GM18873 (cell line): Measurements from ENCODE around the gene SGCA.
A peak's percentile ranks its signal among the peaks of the same experiment; 100 is the strongest.

Source experiments
- ATAC-seq: cut with Tn5 transposase; IDR thresholded peaks from one replicate; pipeline ENCODE4 v1.9.1; 2021; ENCODE audit warnings: mild to moderate bottlenecking, moderate library complexity, moderate number of reproducible peaks; ENCODE audit not compliant: unreplicated experiment, low FRiP score

SGCA gene

DNA sequence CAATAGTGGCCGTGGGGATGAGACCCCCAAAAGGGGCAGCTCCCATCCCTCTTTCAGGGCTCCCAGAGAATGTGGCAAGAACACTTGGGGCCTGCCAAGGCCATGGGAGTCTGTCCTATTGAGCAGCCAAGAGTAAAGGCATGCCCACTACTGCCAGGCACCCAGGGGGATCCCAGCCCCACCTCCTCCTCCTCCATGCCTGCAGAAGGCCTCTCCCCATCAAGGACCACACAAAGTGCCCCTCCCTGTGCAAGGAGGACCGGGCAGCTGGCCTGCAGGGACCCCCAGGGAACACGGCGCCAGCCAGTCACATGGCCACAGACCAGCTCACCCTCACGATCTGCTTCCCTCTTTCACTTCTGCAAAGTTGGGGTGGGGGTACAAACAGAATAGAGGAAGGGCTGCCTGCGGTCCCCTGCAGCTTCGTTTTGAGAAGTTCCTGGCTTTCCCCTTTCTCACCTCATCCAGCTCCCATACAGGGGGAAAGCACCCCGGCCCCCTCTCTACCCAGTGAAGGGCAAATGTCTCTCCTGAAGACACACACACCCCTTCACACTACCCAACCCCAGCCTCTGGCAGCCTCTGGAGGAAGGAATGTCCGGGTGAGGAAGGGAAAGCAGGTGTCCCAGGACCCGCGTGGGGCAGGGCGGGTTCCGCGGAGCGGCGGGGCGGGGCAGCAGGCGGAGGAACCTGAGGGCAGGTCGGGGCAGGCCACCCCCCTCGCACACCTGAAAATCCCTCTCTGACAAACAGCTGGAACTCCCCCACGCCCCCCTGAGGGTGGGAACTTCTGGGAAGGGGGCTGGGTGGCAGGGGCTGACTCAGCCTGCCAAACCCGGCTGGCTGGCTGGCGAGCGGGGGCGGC, 17.3 kb upstream of the SGCA start:
- no peak for ATAC-seq

DNA sequence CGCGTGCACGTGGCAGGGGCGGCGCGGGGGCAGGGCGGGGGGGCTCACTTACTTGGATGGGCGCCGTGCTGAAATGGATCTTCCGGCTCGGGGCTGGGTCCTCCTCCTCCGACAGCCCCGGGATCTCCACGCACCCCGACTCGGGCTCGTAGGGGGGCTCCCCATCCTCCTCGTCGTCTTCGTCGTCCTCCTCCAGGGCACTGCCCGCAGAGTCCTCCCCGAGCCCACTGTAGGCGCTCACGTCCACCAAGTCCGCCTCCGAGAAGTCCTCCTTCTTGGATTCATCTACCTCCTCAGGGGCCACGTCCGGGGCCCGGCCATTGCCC, 16.8 kb upstream of the SGCA start:
- no peak for ATAC-seq

DNA sequence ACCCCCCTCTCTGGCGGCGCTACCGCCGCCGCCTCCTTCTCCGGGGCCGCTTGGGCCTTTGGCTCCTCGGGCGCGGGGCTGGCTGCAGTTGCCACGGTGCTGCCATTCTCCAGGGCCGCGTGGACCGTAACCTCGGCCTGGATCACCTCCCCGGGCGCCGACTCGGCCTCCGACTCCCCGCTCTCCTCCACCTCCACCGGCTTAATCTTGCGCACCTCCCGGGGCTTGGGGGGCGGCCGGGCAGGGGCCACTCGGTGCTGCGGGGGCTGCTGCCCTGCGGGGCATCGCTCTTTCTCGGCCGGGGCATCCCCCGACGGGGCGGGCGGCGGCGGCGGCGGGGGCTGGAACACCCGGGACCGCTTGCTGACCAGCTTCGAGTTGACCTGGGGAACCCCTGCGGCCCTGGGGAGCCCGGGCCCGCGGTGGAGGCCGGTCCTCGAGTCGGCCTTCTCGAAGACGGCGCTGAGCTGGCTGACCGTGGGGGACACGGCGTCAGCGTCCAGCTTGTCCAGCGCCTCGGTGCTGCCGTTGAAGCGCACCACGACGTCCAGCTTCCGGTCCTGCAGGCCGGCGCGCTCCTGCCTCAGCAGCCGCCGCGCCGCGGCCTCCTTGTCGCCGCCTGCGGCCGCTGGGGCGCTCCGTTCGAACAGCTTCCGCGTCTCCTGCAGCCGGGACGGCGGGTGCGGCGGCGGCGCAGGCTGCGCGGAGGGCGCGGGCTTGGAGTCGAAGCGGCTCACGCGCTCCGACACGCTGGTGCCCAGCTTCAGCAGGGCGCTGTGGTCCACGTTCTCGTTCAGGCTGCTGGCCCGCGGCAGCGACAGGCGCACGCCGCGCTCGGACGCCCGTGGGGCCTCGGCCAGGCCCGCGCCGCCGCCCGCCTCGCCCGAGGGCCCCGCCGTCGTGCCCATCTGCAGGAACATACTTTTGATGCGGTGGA, 16.1 kb upstream of the SGCA start:
- ATAC-seq: no peak

DNA sequence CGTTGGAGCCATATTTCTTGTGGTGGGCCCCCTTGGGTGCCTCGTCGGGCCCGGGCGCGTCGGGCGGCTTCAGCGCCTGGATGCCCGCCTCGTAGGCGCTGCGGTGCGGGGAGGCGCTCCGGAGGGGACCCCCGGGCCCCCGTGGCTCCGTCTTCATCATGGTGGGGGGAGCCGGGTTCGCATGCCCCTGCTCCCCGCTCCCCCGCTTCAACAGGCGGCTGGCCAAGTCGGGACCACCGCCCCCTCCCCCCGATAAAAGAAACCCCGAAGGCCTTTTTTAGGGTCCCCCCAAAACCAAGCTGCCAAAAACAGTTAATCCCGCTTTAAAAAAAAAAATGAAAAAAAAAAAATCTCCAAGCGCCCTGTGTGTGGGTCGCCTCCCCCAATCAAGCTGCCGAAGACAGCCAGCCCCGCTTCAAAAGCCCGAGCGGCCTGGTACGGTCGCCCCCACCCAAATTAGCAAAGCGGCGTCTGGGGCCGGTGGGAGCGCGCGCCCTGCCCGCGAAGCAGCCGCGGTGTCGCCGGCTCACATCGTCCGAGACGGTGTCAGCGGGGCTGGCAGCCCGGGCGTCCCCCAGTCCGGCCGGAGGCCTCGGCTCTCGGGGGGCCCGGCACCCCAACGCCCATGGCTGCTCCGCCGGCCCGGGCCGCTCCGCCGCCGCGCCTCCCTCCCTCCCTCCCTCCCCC, 15.3 kb upstream of the SGCA start, which contains the start of gene PPP1R9B:
PPP1R9B (minus strand) TSS at position 324 of the 687 bp plus-strand sequence; CDS start at position 160, 164 bp downstream.
- no peak for ATAC-seq

DNA sequence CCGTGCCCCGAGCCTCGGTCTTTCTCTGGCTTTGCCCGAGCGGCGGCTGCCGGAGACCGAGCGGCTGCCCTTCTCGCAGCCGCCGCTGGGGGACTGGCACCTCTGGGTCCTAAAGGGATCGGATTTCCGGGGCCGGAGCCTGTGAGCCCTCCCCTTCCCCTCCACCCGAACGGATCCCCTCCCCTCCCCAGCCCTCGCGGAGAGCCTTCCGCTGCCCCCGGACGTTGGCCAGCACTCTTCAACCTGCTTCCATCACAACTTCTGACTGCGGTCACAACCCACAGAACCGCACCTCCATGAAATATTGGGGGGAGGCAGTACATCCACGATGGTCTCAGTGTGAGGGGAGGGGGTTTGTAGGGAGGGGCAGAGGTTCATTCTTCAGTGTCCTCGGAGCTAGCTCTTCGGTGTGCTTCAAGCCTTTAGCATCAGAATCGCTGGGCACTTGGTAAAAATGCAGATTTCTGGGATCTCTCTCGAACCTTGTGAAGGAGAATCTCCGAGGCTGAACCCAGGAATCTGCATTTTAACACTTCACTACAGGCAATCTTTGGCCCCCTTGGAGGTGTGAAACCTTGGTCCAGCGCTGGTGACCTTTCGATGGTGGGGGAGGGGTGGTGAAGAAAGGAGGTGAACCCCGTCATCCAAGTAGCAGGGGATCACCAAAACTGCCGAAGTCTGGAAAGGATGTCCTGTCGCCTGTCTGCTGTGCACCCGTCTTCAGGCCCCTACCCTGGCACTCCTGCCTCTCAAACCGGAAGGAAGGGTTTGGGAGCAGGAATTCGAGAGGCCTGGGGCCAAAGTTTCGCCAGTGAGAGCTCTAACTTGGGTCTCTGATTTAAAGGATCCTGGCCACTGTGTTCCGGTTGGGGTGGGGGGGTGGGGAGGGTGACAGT, 14.5 kb upstream of the SGCA start:
- ATAC-seq: peak; percentile 31

DNA sequence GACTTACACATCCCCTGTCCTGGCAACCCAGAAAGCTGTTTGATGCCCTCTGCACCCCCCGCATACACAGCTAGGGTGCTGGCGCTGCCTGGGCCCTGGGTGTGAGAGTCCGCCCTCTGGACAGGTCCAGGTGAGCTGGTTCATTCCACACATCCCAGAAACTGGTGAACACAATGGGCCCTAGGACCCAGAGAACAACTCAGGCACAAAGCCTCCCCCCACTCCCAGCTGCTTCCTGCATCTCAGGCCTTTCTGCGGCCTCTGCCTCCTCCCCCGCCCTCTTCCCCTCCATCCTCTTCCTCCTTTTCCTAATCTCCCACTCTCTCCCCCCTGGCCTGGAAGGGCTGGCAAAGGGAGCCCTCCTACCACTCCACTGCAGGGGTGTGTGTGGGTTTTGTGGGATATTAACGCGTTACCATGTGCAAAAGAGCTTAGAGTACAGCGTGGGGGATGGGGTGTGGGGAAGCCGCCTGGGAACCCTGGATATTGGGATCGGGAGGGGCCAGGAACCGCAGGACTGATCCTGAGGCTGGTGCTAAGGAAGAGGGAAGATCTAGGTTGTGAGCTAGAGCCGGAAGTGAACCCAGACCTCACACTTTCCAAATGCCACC, 13.8 kb upstream of the SGCA start:
- no peak for ATAC-seq

DNA sequence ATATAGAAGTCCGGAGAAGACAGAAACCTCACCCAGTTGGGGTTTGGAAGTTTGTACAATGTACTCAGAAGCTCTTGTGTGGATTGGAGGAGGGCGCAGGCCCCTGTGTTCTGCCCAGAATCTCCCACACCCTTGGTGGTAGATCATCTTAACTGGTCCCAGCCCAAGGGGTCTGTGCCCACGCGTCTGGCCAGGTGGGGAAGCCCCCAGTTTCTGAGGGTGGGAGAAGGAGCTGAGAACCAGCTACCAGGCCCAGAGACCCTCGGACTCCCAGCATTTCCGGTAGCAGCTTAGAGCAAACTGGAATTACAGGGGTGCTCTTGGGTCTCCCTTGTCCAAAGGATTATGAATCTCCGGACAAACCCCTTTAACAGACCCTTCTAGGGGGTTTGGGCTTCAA, 13.1 kb upstream of the SGCA start:
- ATAC-seq: no peak

DNA sequence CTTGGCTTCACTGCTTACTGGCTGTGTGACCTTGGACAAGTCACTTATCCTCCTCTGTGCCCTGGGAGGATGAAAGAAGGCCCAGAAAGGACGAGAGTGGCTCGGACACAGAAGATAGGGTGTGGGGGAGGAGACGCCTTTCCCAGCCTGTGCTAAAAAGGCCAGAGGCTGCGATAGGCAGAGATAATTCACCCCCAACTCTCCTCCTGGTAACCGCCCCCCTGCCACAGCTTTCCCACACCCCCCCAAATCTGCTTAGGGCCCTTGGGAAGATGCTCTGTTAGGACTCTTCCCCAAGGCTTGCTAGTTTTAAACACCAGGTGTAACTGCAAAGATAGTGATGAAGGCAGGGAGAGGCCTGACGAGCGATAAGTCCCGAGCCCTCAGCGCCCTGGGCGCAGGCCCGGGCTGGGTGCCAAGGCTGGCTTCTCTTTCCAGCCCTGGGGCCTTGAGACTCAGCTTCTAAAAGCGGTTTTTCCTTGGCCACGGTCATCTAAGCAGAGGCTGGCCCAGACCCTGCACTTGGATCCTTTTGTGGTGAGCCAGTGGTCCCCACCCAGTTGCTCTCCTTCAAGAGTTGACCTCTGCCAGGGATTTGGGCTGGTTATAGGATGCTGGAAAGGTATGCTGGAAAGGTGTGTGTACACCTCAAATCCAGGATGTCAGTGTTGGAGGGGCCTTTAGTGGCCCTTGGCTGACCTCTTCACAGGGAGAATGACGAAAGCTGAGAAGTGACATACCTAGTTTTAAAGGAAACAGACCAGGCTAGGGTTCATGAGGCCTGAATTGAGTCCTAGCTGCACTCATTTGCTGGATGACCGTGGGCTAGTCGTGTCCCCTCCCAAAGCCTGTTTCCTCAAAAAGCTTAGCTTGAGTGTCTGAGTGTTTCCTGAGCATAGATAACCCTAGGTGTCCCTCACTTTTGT, 11.9 kb upstream of the SGCA start:
- no peak for ATAC-seq

DNA sequence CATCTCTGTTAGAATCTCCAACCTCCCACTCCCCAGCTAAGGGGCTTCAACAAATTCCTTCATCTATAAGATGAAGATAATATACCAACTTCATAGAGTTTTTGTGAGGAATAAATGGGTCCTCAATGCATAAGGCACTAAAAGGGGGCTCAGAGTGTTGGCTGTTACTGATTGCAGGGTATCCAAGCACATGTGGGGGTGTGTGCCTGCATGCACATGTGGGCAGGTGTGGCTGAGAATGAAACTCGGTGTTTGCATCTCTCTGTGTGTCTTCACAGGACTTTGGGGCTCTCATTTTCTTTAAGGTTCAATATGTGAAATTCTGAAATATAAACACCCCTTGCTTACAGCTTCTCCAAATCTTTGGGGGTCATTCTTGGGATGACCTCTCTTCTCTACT, 11.2 kb upstream of the SGCA start:
- no peak for ATAC-seq

DNA sequence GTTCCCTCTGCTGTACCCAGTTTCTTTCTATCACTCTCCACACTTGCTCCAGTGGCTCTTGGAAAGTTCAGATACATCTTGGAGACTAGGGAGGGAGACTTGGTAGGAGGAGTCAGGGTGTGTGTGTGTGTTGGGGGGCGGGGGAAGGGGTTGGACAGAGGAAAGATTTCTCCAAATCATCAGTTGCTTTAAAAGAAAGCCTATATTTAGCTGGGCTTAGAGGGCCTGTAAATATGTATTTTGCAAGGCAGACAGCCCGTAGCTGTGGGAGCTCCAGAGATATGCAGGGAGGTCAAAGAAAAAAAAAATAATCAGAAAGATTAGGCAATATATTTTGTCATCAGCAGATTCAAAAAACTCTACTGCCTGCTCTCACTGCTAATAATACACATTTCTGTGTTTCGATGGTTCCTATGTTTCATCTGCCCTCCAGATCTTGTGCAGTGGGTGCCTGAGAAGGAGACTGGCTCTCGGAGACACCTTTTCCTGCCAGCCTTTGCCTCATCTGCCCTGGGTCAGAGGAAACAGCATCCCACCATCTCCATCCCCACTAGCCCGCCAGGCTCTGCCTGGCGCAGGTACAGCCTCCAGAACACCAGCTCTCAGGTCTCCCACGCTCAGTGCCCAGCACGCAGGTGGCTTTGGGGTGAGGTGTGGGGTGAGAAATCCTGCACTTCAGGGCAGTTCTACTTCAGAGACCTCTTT, 10.5 kb upstream of the SGCA start:
- no peak for ATAC-seq

DNA sequence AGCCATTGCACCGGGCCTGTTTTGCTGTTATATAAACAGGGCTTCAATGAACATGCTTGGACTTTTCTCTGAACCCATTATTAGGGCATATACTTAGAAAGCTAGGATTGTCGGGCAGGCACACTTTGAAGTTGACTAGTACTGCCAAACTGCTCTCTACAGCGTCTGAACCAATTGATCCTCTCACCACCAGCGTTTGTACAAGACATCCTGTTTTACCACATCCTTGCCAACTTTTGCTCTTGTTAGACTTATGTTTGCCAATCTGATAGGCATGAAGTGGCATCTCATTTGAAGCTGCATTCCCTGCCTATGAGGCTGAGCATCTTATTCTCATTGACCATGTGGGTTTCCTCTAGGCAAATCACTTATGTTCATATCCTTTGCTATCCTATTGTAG, 7.9 kb upstream of the SGCA start:
- ATAC-seq: no peak

DNA sequence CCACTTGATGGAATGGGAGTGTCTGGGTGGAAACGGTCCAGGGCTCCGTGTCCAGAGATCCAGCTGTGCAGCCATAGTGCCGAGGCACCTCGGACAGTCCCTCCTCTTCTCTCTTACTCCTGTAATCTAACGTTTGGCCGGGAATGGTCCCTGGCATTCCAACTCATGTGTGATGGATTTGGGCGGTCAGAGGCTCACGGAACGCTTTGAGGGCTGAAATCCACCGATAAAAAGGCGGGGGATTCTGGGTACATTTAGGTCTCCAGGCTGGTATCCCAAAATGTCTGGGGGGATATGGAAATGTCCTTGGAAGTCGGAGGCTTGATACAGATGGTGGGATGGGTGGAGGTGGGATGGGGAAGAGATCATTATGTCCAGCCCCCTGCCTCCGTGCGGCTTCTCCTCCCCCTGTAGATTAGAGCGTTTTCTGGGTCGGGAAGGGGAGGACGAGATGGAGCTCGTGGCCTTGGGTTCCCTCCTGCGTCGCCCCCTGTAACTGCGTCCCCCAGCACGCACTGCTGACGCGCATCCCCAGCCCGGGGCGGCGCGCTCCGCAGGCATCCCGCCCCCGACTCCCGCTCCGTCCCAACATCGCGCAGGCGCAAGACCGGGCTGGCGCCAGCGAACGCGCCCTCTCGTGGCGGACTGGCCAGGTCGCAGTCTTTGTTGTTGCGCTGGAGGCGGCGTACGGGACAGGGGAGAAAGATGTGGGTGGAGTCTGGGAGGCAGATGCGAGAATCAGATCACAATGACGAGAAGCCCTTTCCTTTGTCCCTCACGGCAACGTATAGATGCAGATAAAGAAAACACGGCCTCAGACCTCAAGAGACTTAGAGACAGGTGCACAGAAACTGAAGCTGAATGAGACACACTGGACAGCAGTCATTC, 4.5 kb upstream of the SGCA start:
- ATAC-seq: peak; percentile 69

DNA sequence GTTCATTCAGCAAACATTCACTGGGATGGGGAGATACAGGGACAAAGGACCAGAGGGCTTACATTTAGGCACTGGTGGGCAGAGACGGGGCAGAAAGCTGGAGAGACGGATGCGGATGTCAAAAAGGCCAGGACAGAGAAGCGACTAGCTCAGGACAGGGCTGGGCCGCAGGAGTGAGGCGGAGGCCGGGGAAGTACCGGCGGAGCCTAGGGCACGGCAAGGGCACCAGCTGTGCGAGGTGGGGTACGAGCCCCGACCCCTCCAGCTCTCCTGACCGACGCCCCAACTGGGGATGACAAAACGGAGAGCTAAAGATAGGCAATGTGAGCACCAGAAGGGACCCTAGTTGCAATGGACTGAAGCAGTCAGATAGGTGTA, 3.9 kb upstream of the SGCA start:
- no peak for ATAC-seq

DNA sequence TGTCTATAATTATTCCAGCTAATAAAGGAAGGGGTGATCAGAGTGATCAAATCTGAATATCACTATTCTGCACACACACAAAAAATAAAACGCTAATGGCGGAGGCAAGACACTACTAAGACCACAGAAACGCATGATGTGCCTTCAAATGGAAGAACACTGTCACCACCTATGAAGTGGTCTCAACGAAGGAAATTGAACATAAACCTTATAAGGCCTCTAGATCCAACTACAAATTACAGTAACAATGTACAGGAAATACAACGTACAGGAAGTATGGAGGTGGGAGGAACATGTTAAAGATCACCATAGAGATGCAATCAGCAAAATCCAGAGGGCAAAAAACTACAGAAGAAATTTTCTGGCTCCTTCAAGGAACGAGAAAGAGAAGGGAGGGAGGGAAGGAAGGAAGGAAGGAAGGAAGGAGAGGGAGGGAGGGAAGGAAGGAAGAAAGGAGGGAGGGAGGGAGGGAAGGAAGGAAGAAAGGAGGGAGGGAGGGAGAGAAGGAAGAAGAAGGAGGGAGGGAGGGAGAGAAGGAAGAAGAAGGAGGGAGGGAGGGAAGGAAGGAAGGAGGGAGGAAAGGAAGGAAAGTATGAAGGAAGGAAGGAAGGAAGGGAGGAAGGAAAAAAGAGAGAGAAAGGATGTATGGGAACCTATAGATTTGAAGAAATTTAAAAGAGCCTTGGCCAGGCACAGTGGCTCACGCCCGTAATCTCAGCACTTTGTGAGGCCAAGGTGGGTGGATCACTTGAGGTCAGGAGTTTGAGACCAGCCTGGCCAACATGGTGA, 3.1 kb upstream of the SGCA start:
- ATAC-seq: no peak

DNA sequence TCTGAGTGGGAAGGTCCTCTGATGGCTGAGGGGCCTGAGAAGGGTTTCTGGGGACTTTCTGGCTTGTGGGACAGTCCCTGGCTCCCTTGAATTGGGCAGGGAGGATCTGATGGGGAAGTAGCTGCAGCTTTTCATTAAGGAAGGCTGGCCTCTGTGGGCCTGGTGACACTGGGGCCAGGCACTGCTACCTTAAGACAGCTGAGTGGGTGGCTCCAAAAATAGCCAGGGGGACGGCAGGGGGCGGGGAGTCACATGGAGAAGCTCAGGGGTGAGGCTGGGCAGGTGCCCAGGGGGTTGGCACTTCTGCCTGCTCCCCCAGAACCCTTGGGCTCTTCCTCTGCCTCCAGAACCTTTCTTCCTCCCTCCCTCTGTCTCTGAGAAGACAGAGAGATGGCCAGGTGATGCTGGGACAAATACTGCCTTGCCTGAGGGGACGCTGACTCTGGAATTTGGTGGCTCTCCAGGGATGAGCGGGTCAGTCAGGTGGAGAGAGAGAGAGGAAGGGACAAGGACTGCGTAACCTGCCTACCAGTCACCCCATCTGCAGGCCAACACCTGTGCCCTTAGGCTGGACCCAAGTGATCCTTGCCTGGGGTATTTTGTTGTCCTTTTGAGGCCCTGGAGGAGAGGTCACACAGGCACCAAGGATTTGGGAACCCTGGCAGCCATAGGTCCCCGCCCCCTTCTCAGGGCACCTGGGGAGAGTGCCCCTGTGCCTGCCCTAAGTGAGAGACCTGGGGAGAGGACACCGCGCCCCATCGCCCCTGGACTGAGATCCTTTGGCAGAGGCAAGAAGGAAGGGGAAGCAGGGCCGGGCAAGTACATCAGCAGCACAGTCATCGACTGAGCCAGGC, 1.7 kb upstream of the SGCA start:
- no peak for ATAC-seq

DNA sequence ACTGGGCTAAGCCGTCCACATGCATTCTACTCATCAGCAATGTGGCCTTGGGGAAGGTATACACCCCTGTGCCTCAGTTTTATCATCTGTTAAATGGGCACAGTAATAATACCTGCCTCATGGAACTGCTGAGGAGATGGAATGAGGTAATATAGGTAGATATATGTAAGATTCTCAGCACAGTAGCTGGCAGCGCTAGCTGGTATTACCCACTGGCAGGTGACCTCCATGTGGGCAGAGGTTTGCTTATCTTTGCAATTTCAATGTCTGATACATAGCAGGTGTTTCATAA, 1.2 kb upstream of the SGCA start:
- no peak for ATAC-seq
